ENCODE measurements around the gene FHOD1. TPM values are rescaled to one million over a fixed set of nuclear protein-coding genes. Genes with fewer than 3 reads are reported as not detected.

FHOD1 gene
- total RNA-seq, 3 donors from 2014 or later = 30.7 to 36.5 (median 34.1) TPM

DNA sequence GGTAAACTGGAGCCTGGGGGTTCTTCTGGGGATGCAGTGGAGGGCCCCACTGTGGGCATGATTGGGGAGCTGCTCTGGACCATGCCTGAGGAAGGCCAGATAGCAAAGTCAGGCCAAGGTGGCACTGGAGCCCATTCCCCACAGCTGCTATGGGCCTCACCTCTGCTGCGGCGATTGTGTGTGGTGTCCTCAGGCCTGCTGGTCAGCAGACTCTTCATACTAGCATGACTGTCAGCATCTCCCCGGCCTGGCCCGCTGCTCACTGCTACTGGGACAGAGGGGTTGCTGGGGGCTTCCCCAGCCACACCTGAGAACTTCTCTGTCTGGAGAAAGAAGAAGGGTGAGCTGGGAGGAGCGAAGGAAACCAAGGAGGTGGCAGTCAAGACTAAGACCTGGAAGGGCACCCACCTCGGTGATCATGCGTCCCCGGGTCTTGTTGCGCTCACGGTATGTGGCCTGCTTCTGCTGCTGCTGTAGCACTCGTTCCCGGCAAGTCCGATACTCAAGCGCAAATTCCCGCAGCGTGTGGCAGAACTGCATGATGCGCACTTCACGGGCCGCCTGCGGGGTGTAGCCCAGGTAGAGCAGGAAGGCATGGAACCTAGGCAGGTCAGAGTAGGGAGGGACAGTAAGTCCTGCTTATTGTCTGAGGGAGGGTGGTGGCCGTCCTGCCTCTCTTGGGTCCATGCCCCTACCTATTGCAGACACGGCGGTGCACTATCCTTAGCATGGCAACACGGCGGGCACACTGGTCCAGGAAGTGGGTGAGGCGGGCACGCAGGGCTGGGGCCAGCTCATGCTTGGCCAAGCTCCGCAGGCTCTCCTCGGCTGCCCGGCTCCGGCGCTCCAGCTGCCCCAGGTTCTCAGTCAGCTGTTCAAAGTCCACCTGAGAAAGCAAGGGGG is 17.1 kb downstream of the FHOD1 start:
- Histone ChIP-seq H3K4me3 (no peak overlapping the region), H3K36me3 (ENCODE audit: low read depth) (peaks cover 4% of the 10 kb centered on the region), H3K4me1 (ENCODE audit: low read depth) (peaks cover 8% of the 10 kb centered on the region), H3K9me3 (no peaks in the 10 kb centered on the region)
- no peak for ATAC-seq
- TF ChIP-seq, protein P1, sequence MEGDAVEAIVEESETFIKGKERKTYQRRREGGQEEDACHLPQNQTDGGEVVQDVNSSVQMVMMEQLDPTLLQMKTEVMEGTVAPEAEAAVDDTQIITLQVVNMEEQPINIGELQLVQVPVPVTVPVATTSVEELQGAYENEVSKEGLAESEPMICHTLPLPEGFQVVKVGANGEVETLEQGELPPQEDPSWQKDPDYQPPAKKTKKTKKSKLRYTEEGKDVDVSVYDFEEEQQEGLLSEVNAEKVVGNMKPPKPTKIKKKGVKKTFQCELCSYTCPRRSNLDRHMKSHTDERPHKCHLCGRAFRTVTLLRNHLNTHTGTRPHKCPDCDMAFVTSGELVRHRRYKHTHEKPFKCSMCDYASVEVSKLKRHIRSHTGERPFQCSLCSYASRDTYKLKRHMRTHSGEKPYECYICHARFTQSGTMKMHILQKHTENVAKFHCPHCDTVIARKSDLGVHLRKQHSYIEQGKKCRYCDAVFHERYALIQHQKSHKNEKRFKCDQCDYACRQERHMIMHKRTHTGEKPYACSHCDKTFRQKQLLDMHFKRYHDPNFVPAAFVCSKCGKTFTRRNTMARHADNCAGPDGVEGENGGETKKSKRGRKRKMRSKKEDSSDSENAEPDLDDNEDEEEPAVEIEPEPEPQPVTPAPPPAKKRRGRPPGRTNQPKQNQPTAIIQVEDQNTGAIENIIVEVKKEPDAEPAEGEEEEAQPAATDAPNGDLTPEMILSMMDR (IDR thresholded peaks at IDR 0.05) = no peak
- DNase-seq = peak in 2 of 3 donors; percentile 34 to 51
- intact Hi-C loops (cut with DNase I, micrococcal nuclease) = no loop called here

DNA sequence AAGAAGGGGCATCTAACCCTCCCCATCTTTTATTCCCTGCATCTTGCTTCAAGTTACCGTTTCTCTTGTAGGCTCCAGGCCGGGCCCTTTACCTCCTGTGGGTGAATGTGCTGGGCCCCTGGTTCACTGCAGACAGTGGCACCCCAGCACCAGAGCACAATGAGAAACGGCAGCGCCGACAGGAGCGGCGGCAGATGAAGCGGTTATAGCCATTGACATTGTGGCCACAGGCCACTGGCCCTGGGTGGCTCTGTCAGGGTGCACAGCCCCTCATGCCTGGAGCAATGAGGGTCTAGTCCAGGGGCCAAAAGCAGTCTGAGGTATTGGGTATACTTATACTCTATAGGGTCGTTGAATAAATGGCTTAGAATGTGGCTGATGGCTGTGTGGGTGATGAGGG is 18.4 kb downstream of the FHOD1 start:
- intact Hi-C loops (cut with DNase I, micrococcal nuclease) = no loop called here
- no peak overlapping the region for H3K4me3 ChIP-seq
- ATAC-seq (no peak), DNase-seq (peak in 2 of 3 donors; percentile 20 to 38)
- H3K9me3 ChIP-seq = no peaks in the 10 kb centered on the region
- peaks cover 4% of the 10 kb centered on the region for H3K36me3 ChIP-seq (ENCODE audit: low read depth)
- TF ChIP-seq, protein P1 (IDR thresholded peaks at IDR 0.05) = no peak
- peaks cover 8% of the 10 kb centered on the region for H3K4me1 ChIP-seq (ENCODE audit: low read depth)

DNA sequence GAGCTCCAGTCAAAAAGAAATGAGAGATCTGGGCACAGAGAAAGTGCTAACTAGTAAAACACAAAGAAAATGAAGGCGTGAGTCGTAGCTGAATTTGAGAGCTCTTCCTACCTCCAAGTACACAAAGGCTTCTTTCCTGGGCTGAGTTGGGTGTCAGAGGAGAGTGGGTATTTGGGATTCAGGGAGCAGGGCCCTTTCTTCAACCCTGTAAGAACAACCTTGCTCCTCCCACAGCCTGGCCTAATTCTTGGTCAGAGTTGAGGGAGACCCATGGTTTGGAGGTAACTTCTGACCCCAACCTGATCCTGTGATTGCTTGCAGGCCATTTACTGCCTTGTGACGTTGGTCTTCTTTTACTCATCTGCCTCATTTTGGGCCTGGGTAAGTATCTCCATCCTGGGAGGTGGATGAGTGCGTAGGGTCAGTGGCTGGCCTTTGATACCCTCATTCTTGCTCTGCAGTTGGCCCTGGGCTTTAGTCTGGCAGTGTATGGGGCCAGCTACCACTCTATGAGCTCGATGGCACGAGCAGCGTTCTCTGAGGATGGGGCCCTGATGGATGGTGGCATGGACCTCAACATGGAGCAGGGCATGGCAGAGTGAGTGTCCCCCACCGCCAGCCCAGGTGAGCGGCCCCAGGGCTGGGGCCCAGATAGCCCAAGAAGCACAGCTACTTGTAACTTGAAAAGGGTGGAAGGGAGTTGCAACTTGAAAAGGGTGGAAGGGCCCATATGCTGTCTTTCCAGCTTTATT is 19.1 kb downstream of the FHOD1 start:
- Histone ChIP-seq H3K36me3 (ENCODE audit: low read depth) (peaks cover 4% of the 10 kb centered on the region), H3K9me3 (no peaks in the 10 kb centered on the region), H3K4me1 (ENCODE audit: low read depth) (peaks cover 8% of the 10 kb centered on the region), H3K4me3 (no peak overlapping the region)
- TF ChIP-seq, protein P1 (IDR thresholded peaks at IDR 0.05) = no peak
- ATAC-seq (no peak), DNase-seq (peak in 2 of 3 donors; percentile 26 to 43)
- intact Hi-C loops (cut with DNase I, micrococcal nuclease) = no loop called here

DNA sequence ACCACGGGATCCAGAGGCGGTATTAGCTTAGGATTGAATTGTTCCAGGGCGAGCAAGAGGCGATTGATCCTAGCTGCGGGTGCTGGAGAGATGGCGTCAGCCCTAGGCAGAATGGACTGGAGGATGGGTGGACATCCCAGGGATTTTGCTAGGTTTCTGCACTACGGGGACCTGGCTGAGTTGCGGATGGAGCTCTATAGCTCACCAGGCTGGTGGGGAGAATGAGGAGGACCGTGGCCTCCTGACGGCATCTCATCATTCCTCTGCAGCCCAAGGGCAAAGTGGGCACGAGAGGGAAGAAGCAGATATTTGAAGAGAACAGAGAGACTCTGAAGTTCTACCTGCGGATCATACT is 19.7 kb downstream of the FHOD1 start:
- intact Hi-C loops (cut with DNase I, micrococcal nuclease) = no loop called here
- no peaks in the 10 kb centered on the region for H3K9me3 ChIP-seq
- TF ChIP-seq, protein P1 (IDR thresholded peaks at IDR 0.05) = no peak
- H3K36me3 ChIP-seq (ENCODE audit: low read depth) = peaks cover 4% of the 10 kb centered on the region
- DNase-seq (peak in 1 of 3 donors; percentile 32), ATAC-seq (no peak)
- H3K4me1 ChIP-seq (ENCODE audit: low read depth) = peaks cover 8% of the 10 kb centered on the region
- peak overlapping the region; percentile 95 for H3K4me3 ChIP-seq

DNA sequence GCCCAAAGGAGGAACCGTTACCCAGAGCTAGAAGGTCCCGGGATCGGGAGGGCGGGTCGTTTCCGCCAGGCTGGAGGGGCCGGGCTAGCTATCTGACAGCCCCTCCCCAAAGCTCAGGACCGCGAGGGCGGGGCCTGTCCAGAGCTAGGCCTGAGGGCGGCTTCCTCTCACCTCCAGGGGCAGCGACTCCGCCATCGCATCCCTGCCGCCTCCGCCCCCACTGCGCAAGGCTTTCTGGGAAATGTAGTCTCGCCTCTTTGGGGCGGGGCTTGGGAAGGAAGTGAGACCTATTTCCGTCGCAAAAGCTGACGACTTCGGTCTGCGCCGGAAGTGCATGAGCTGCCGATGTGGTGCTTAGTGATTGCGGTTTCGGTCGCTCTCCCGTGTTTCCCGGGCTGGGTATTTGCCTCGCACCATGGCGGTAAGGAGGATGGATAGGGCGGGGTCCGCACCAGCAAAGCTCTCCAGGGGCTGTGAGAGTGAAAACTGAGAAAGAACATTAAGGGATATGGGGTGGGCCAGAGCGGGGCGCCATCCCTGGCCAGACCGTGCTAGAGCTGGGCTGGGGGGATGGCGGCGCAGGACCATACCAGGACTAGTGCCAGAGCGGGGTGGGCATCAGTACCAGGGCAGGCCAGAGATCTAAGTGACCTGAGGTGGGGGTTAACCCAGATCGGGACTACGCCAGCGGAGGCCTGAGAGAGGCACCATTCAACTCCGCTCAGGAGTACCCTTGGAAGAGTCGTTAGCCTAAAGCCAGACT is 20.3 kb downstream of the FHOD1 start, which contains the start of gene TMEM208:
TMEM208 (plus strand) TSS at position 327 of the 763 bp plus-strand sequence; CDS start at position 416, 89 bp downstream.
- intact Hi-C loops (cut with DNase I, micrococcal nuclease) = no loop called here
- H3K4me3 ChIP-seq = peak within 1 kb of the TSS; percentile 95
- TF ChIP-seq, protein P1 (IDR thresholded peaks at IDR 0.05) = no peak
- DNase-seq = peak; percentile 98
- H3K9me3 ChIP-seq = no peaks in the 10 kb centered on the region
- peak; percentile 96 for ATAC-seq
- H3K4me1 ChIP-seq (ENCODE audit: low read depth) = peaks cover 8% of the 10 kb centered on the region
- H3K36me3 ChIP-seq (ENCODE audit: low read depth) = peaks cover 4% of the 10 kb centered on the region

Measured in mucosa of descending colon (tissue), 3 donors.